ENCODE data around the gene CCSER2. TPM values are rescaled to one million over a fixed set of nuclear protein-coding genes. Genes with fewer than 3 reads are reported as not detected.

Gene CCSER2
- polyA plus RNA-seq, 1 of the 3 experiments (the other 2 are of a cell fraction) = 8.5 TPM

GRCh38 chr10:84354623-84355022 lies 26.2 kb downstream of the CCSER2 start:
- peaks cover 83% of the 10 kb centered on the region for H4K20me1 ChIP-seq (ENCODE audit: insufficient read depth)
- CTCF ChIA-PET = interaction anchor here (0.6 to 6.3 kb wide), 5 partner anchors 9 to 183 kb away, joined by 3 to 34 read pairs (median 3); no protein-coding TSS in a partner anchor
- peaks cover 98% of the 10 kb centered on the region for H3K79me2 ChIP-seq (ENCODE audit: insufficient read depth)

More at GRCh38 chr10:84354623-84355022, 26.2 kb downstream of the CCSER2 start:
- peak overlapping the region; percentile 34; the same call in 1 of the 2 replicates for H3K4me2 ChIP-seq
- peaks cover 0 to 9% of the 10 kb centered on the region in 2 experiments; a peak in 1 of 4 replicates for H3K4me1 ChIP-seq (ENCODE audit: control insufficient read depth in 1 of 2, insufficient read depth in 2 of 2, low read depth in 1 of 2, low read length in 1 of 2)
- H3K36me3 ChIP-seq (replicated peaks in 1 of 2; ENCODE audit: control insufficient read depth in 1 of 2, insufficient read depth in 2 of 2, low read length in 1 of 2) = no peaks in the 10 kb centered on the region
- DNase-seq = no peak
- H3K4me3 ChIP-seq (ENCODE audit: low read depth in 2 of 2, low read length in 1 of 2) = no peak overlapping the region
- TF ChIP-seq CTCF (IDR thresholded peaks at IDR 0.05) = no peak
- no peak for TF ChIP-seq GATA2 (CRISPR knock-in tag; IDR thresholded peaks at IDR 0.05)
- no peak for TF ChIP-seq FOXM1 (IDR thresholded peaks at IDR 0.05; ENCODE audit: low read depth)
- TF ChIP-seq, protein P1, sequence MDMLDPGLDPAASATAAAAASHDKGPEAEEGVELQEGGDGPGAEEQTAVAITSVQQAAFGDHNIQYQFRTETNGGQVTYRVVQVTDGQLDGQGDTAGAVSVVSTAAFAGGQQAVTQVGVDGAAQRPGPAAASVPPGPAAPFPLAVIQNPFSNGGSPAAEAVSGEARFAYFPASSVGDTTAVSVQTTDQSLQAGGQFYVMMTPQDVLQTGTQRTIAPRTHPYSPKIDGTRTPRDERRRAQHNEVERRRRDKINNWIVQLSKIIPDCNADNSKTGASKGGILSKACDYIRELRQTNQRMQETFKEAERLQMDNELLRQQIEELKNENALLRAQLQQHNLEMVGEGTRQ (IDR thresholded peaks at IDR 0.05; ENCODE audit: borderline replicate concordance, low read depth, low read length) = no peak
- no peak for TF ChIP-seq MAX (IDR thresholded peaks at IDR 0.05; ENCODE audit: low read depth)
- no peak for TF ChIP-seq POLR2AphosphoS5 (IDR thresholded peaks at IDR 0.05; ENCODE audit: low read depth, low read length)
- TF ChIP-seq EP300 (IDR thresholded peaks at IDR 0.05; ENCODE audit: borderline replicate concordance in 1 of 2, low read depth in 1 of 2, low read length in 1 of 2) = no peak
- TF ChIP-seq FOXJ3 (CRISPR knock-in tag; IDR thresholded peaks at IDR 0.05) = no peak
- no peak for TF ChIP-seq ZBTB33 (IDR thresholded peaks at IDR 0.05; ENCODE audit: borderline replicate concordance, low read depth)
- no peak for TF ChIP-seq JUND (IDR thresholded peaks at IDR 0.05)
- TF ChIP-seq MXI1 (IDR thresholded peaks at IDR 0.05; ENCODE audit: low read depth, low read length) = no peak
- TF ChIP-seq CHD2 (IDR thresholded peaks at IDR 0.05; ENCODE audit: low read length, partially characterized antibody) = no peak
- TF ChIP-seq MEF2A (IDR thresholded peaks at IDR 0.05; ENCODE audit: borderline replicate concordance, low read depth) = no peak
- no peak for TF ChIP-seq RXRA (IDR thresholded peaks at IDR 0.05; ENCODE audit: borderline replicate concordance, low read depth)
- no peak for TF ChIP-seq NFIC (IDR thresholded peaks at IDR 0.05; ENCODE audit: borderline replicate concordance)
- no peak for TF ChIP-seq RCOR1 (IDR thresholded peaks at IDR 0.05; ENCODE audit: low read length)
- no peak for TF ChIP-seq RAD21 (IDR thresholded peaks at IDR 0.05; ENCODE audit: low read length)
- no peak for TF ChIP-seq GABPA (IDR thresholded peaks at IDR 0.05; ENCODE audit: low read depth)
- TF ChIP-seq NRF1 (IDR thresholded peaks at IDR 0.05; ENCODE audit: low read depth, low read length) = no peak
- no peak for TF ChIP-seq PBX3 (IDR thresholded peaks at IDR 0.05)
- H3K9me3 ChIP-seq = no peaks in the 10 kb centered on the region
- H3K9me2 ChIP-seq = no peaks in the 10 kb centered on the region
- no peaks in the 10 kb centered on the region for H3K27me3 ChIP-seq (ENCODE audit: insufficient read depth)
- no peak overlapping the region for H2AFZ ChIP-seq (ENCODE audit: low read depth)
- no peak overlapping the region for H3K9ac ChIP-seq
- WGBS (ENCODE audit: low lambda C conversion rate) = 63% methylated on average over 4 of the region's 4 CpGs
- POLR2A ChIA-PET = no interaction called here
- H3F3A ChIP-seq (replicated peaks; ENCODE audit: insufficient read depth) = peaks cover 9% of the 10 kb centered on the region
- H3K27ac ChIP-seq (ENCODE audit: low read depth in 2 of 2, low read length in 1 of 2) = no peak overlapping the region

All from SK-N-SH (cell line).